HEK293 (cell line): ENCODE results near the gene DLG1.
A peak's percentile ranks its signal among the peaks of the same experiment; 100 is the strongest.

ENCODE experiments used
- CTCF ChIA-PET: fragments of 350-600 bp; formaldehyde crosslinking; extraction: SDS; loops from one replicate; lab custom pipeline; 2021; ENCODE audit warnings: antibody characterized with exemption; lab: Yijun Ruan, JAX
- POLR2A ChIA-PET: fragments of 300-600 bp; formaldehyde crosslinking; extraction: SDS; loops from one replicate; lab custom pipeline; 2020; ENCODE audit warnings: antibody characterized with exemption, inconsistent platforms; lab: Yijun Ruan, JAX
- H3K27ac ChIP-seq: fragments of 200-500 bp; sonication (Bioruptor generic); 2 replicates; pipeline ENCODE4 v1.5.1; 2014; ENCODE audit warnings: low read depth, low read length, control low read depth, inconsistent platforms; ENCODE audit errors: extremely low read depth
- H3K36me3 ChIP-seq, 2 experiments: fragments of 200-500 bp in 1 of 2; sonication (Bioruptor generic) in 1 of 2; 1 replicate in 1 of 2; 2 replicates in 1 of 2; pipeline ENCODE4 v1.5.1; 2014 to 2017; ENCODE audit warnings: inconsistent platforms in 2 of 2, low read length in 2 of 2; ENCODE audit not compliant: control insufficient read depth in 2 of 2, insufficient read depth in 1 of 2
- H3K4me1 ChIP-seq: fragments of 200-500 bp; sonication (Bioruptor generic); 2 replicates; pipeline ENCODE4 v1.5.1; 2014; ENCODE audit warnings: mild to moderate bottlenecking, low read length, inconsistent platforms; ENCODE audit not compliant: control insufficient read depth, insufficient read depth
- H3K4me3 ChIP-seq: 2 replicates; pipeline ENCODE4 v1.5.1; 2011; ENCODE audit warnings: low read depth, mild to moderate bottlenecking, control low read depth, low read length, moderate library complexity
- H3K9me3 ChIP-seq: fragments of 200-500 bp; sonication (Bioruptor generic); 2 replicates; pipeline ENCODE4 v1.5.1; 2014; ENCODE audit warnings: low read depth, low read length, inconsistent platforms; ENCODE audit not compliant: control insufficient read depth, insufficient read depth
- ATF2 ChIP-seq: fragments of 450-650 bp; formaldehyde crosslinking; IDR thresholded peaks from 2 replicates; pipeline ENCODE4 v1.5.1; 2016; ENCODE audit warnings: missing biosample characterization, missing genetic modification characterization, low read depth
- GLI4 ChIP-seq: fragments of 450-650 bp; formaldehyde crosslinking; IDR thresholded peaks from 2 replicates; pipeline ENCODE4 v1.5.1; 2016; ENCODE audit warnings: missing biosample characterization, missing genetic modification characterization
- INSM2 ChIP-seq: fragments of 450-650 bp; formaldehyde crosslinking; IDR thresholded peaks from 2 replicates; pipeline ENCODE4 v1.5.1; 2016; ENCODE audit warnings: missing biosample characterization, missing genetic modification characterization
- KLF16 ChIP-seq: fragments of 450-650 bp; formaldehyde crosslinking; IDR thresholded peaks from 2 replicates; pipeline ENCODE4 v1.5.1; 2017; ENCODE audit warnings: missing biosample characterization, missing genetic modification characterization
- MYNN ChIP-seq: fragments of 450-650 bp; formaldehyde crosslinking; IDR thresholded peaks from 2 replicates; pipeline ENCODE4 v1.5.1; 2016; ENCODE audit warnings: missing biosample characterization, missing genetic modification characterization, borderline replicate concordance
- SETDB1 ChIP-seq: IDR thresholded peaks from one replicate; pipeline ENCODE4 v1.6.1; 2017; ENCODE audit warnings: mild to moderate bottlenecking, low read length, moderate library complexity, mixed read lengths; ENCODE audit not compliant: insufficient read length
- ZBTB1 ChIP-seq: fragments of 450-650 bp; formaldehyde crosslinking; IDR thresholded peaks from 2 replicates; pipeline ENCODE4 v1.5.1; 2016; ENCODE audit warnings: missing biosample characterization, missing genetic modification characterization
- ZBTB11 ChIP-seq: fragments of 450-650 bp; formaldehyde crosslinking; conservative IDR thresholded peaks from 2 replicates; pipeline ENCODE4 v1.5.1; 2016; ENCODE audit warnings: low read depth, missing biosample characterization, missing genetic modification characterization
- ZBTB44 ChIP-seq: fragments of 450-650 bp; IDR thresholded peaks from 2 replicates; pipeline ENCODE4 v1.5.1; 2018; ENCODE audit warnings: missing biosample characterization, mild to moderate bottlenecking, missing genetic modification characterization
- ZBTB8A ChIP-seq: fragments of 450-650 bp; formaldehyde crosslinking; IDR thresholded peaks from 2 replicates; pipeline ENCODE4 v1.5.1; 2016; ENCODE audit warnings: missing biosample characterization, missing genetic modification characterization
- ZEB2 ChIP-seq: fragments of 450-650 bp; formaldehyde crosslinking; IDR thresholded peaks from 2 replicates; pipeline ENCODE4 v1.5.1; 2016; ENCODE audit warnings: missing biosample characterization, missing genetic modification characterization
- ZNF140 ChIP-seq: fragments of 450-650 bp; formaldehyde crosslinking; IDR thresholded peaks from 2 replicates; pipeline ENCODE4 v1.5.1; 2016; ENCODE audit warnings: missing biosample characterization, missing genetic modification characterization
- ZNF157 ChIP-seq: fragments of 450-650 bp; formaldehyde crosslinking; IDR thresholded peaks from 2 replicates; pipeline ENCODE4 v1.5.1; 2016; ENCODE audit warnings: missing biosample characterization, missing genetic modification characterization
- ZNF16 ChIP-seq: fragments of 450-650 bp; formaldehyde crosslinking; IDR thresholded peaks from 2 replicates; pipeline ENCODE4 v1.5.1; 2016; ENCODE audit warnings: low read depth, missing biosample characterization, missing genetic modification characterization
- ZNF341 ChIP-seq: fragments of 450-650 bp; formaldehyde crosslinking; IDR thresholded peaks from 2 replicates; pipeline ENCODE4; 2016; ENCODE audit warnings: low read depth, missing biosample characterization, missing genetic modification characterization
- ZNF362 ChIP-seq: fragments of 450-650 bp; formaldehyde crosslinking; IDR thresholded peaks from 2 replicates; pipeline ENCODE4 v1.5.1; 2016; ENCODE audit warnings: missing biosample characterization, missing genetic modification characterization
- ZNF404 ChIP-seq: fragments of 450-650 bp; formaldehyde crosslinking; IDR thresholded peaks from 2 replicates; pipeline ENCODE4 v1.5.1; 2017; ENCODE audit warnings: missing biosample characterization, missing genetic modification characterization
- ZNF473 ChIP-seq: fragments of 450-650 bp; formaldehyde crosslinking; IDR thresholded peaks from 2 replicates; pipeline ENCODE4 v1.5.1; 2017; ENCODE audit warnings: missing biosample characterization, missing genetic modification characterization
- ZNF529 ChIP-seq: fragments of 450-650 bp; formaldehyde crosslinking; IDR thresholded peaks from 2 replicates; pipeline ENCODE4 v1.5.1; 2017; ENCODE audit warnings: missing genetic modification characterization, missing biosample characterization; ENCODE audit not compliant: insufficient replicate concordance
- ZNF558 ChIP-seq: fragments of 450-650 bp; formaldehyde crosslinking; IDR thresholded peaks from 2 replicates; pipeline ENCODE4 v1.5.1; 2016; ENCODE audit warnings: missing biosample characterization, missing genetic modification characterization
- ZNF623 ChIP-seq: fragments of 450-650 bp; formaldehyde crosslinking; IDR thresholded peaks from 2 replicates; pipeline ENCODE4 v1.5.1; 2016; ENCODE audit warnings: missing biosample characterization, missing genetic modification characterization
- ZNF626 ChIP-seq: fragments of 450-650 bp; sonication (Bioruptor Pico); formaldehyde crosslinking; IDR thresholded peaks from 2 replicates; pipeline ENCODE4 v1.5.1; 2018; ENCODE audit warnings: missing biosample characterization, missing genetic modification characterization, inconsistent platforms
- ZNF660 ChIP-seq: fragments of 450-650 bp; IDR thresholded peaks from 2 replicates; pipeline ENCODE4 v1.5.1; 2018; ENCODE audit warnings: missing biosample characterization, mild to moderate bottlenecking, missing genetic modification characterization
- ZNF830 ChIP-seq: fragments of 450-650 bp; IDR thresholded peaks from 2 replicates; pipeline ENCODE4 v1.5.0; 2018; ENCODE audit warnings: missing biosample characterization, missing genetic modification characterization, low read depth, mild to moderate bottlenecking, moderate library complexity
- ZSCAN30 ChIP-seq: fragments of 450-650 bp; IDR thresholded peaks from 2 replicates; pipeline ENCODE4 v1.5.1; 2018; ENCODE audit warnings: missing biosample characterization, mild to moderate bottlenecking, missing genetic modification characterization, moderate library complexity

Gene DLG1

GRCh38 chr3:197165890-197166289, 132.5 kb downstream of the DLG1 start (continued):
- TF ChIP-seq ZBTB1 (tag by site-specific recombination), result no peak
- no peak for TF ChIP-seq GLI4 (tag by site-specific recombination)
- no peak for TF ChIP-seq ZNF529 (tag by site-specific recombination)
- no peak for TF ChIP-seq ZNF341
- no peak for TF ChIP-seq ZSCAN30 (tag by site-specific recombination)
- no peak for TF ChIP-seq KLF16 (tag by site-specific recombination)
- TF ChIP-seq ZNF140 (tag by site-specific recombination), result no peak
- TF ChIP-seq ZNF404, result no peak
- TF ChIP-seq ZBTB8A (tag by site-specific recombination), result no peak
- TF ChIP-seq, all 188 proteins: peak for 0

GRCh38 chr3:197155046-197155445, 143.4 kb downstream of the DLG1 start:
- Histone ChIP-seq H3K27ac (no peak overlapping the region), H3K4me3 (no peak overlapping the region), H3K4me1 (0 out of 2 replicates have a peak, but pooled peaks cover 3% of the 10 kb centered on the region), H3K9me3 (no peaks in the 10 kb centered on the region), H3K36me3 (peaks cover 0 to 14% of the 10 kb centered on the region in 2 experiments; a peak in 1 of 3 replicates)
- TF ChIP-seq ZNF362 (tag by site-specific recombination), result peak; percentile 40; the same call in 1 of the 2 replicates
- TF ChIP-seq ZNF626 (tag by site-specific recombination), result 0 out of 2 replicates have a peak, but pooled peaks have one; percentile 23
- TF ChIP-seq SETDB1, result peak; percentile 97
- no peak for TF ChIP-seq ZNF623 (tag by site-specific recombination)
- ChIA-PET CTCF (no interaction called here), POLR2A (no interaction called here)

- Histone ChIP-seq H3K9me3 (no peaks in the 10 kb centered on the region), H3K36me3 (peaks cover 0 to 8% of the 10 kb centered on the region in 2 experiments; a peak in 1 of 3 replicates), H3K4me3 (no peak overlapping the region), H3K4me1 (0 out of 2 replicates have a peak, but pooled peaks cover 3% of the 10 kb centered on the region), H3K27ac (no peak overlapping the region)
- ChIA-PET POLR2A (interaction anchor here (1.4 kb wide), 1 partner anchor 284 kb away, joined by 4 read pairs; the partner anchor contains the start of gene SENP5), CTCF (no interaction called here)
- TF ChIP-seq ZBTB11 (tag by site-specific recombination) (no peak), ZNF830 (tag by site-specific recombination) (peak; percentile 67; the same call in 1 of the 2 replicates), MYNN (tag by site-specific recombination) (no peak), INSM2 (tag by site-specific recombination) (peak; percentile 56; the same call in 1 of the 2 replicates), ZNF473 (tag by site-specific recombination) (no peak), ZNF16 (tag by site-specific recombination) (no peak), ZNF157 (tag by site-specific recombination) (no peak), ZBTB44 (peak; percentile 60; the same call in 1 of the 2 replicates), ZNF660 (tag by site-specific recombination) (peak; percentile 97), ZEB2 (0 out of 2 replicates have a peak, but pooled peaks have one; percentile 41), ZNF558 (tag by site-specific recombination) (0 out of 2 replicates have a peak, but pooled peaks have one; percentile 44), ATF2 (tag by site-specific recombination) (no peak)
Measured at GRCh38 chr3:197151580-197151979, 146.8 kb downstream of the DLG1 start.
